Measurements from ENCODE around the gene ALDH1B1.

GRCh38 chr9:38380230-38380871 is 12.2 kb upstream of the ALDH1B1 start:
- no peak for TF ChIP-seq CTCF (IDR thresholded peaks at IDR 0.05)
- TF ChIP-seq, protein P1, sequence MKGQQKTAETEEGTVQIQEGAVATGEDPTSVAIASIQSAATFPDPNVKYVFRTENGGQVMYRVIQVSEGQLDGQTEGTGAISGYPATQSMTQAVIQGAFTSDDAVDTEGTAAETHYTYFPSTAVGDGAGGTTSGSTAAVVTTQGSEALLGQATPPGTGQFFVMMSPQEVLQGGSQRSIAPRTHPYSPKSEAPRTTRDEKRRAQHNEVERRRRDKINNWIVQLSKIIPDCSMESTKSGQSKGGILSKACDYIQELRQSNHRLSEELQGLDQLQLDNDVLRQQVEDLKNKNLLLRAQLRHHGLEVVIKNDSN (CRISPR knock-in tag; IDR thresholded peaks at IDR 0.05), result no peak
- no peak for TF ChIP-seq PREB (CRISPR knock-in tag; IDR thresholded peaks at IDR 0.05; ENCODE audit: borderline replicate concordance)
- no peak for TF ChIP-seq FOXJ3 (CRISPR knock-in tag; IDR thresholded peaks at IDR 0.05; ENCODE audit: borderline replicate concordance)
- TF ChIP-seq, protein P2, sequence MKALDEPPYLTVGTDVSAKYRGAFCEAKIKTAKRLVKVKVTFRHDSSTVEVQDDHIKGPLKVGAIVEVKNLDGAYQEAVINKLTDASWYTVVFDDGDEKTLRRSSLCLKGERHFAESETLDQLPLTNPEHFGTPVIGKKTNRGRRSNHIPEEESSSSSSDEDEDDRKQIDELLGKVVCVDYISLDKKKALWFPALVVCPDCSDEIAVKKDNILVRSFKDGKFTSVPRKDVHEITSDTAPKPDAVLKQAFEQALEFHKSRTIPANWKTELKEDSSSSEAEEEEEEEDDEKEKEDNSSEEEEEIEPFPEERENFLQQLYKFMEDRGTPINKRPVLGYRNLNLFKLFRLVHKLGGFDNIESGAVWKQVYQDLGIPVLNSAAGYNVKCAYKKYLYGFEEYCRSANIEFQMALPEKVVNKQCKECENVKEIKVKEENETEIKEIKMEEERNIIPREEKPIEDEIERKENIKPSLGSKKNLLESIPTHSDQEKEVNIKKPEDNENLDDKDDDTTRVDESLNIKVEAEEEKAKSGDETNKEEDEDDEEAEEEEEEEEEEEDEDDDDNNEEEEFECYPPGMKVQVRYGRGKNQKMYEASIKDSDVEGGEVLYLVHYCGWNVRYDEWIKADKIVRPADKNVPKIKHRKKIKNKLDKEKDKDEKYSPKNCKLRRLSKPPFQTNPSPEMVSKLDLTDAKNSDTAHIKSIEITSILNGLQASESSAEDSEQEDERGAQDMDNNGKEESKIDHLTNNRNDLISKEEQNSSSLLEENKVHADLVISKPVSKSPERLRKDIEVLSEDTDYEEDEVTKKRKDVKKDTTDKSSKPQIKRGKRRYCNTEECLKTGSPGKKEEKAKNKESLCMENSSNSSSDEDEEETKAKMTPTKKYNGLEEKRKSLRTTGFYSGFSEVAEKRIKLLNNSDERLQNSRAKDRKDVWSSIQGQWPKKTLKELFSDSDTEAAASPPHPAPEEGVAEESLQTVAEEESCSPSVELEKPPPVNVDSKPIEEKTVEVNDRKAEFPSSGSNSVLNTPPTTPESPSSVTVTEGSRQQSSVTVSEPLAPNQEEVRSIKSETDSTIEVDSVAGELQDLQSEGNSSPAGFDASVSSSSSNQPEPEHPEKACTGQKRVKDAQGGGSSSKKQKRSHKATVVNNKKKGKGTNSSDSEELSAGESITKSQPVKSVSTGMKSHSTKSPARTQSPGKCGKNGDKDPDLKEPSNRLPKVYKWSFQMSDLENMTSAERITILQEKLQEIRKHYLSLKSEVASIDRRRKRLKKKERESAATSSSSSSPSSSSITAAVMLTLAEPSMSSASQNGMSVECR (CRISPR knock-in tag; IDR thresholded peaks at IDR 0.05; ENCODE audit: borderline replicate concordance), result no peak
- TF ChIP-seq IRF1 (CRISPR knock-in tag; IDR thresholded peaks at IDR 0.05), result no peak
- TF ChIP-seq ZNF138 (CRISPR knock-in tag; conservative IDR thresholded peaks at IDR 0.05), result no peak
- TF ChIP-seq, protein P3, sequence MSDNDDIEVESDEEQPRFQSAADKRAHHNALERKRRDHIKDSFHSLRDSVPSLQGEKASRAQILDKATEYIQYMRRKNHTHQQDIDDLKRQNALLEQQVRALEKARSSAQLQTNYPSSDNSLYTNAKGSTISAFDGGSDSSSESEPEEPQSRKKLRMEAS (CRISPR knock-in tag; IDR thresholded peaks at IDR 0.05), result no peak
- TF ChIP-seq ZNF416 (CRISPR knock-in tag; IDR thresholded peaks at IDR 0.05), result no peak

Measured in WTC11 (cell line).